Right forelimb (tissue), 1 donor: ENCODE results near the gene WWOX.

Experiments
- DNase-seq: peaks from one replicate; pipeline ENCODE4 v3.0.0-alpha.2; 2018

Gene WWOX

DNA sequence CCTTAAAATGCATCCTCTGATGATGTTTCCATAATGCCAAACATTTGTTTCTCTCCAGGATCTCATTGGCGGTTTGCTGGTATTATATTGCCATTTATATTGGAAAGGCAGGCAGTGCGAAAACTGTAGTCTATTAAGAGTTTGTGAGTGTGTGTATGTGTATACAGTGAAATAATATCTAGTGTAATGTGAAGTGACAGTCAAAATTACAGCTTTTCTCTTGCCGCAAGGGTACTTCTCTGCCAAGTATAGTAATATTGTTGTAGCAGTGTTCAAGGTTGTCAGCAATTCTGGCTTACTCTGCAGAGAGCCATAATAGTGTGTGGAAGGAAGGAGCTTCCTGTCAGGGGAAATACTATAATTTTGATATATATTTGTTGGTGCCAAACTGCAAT lies 178.6 kb downstream of the WWOX start:
- no peak for DNase-seq

DNA sequence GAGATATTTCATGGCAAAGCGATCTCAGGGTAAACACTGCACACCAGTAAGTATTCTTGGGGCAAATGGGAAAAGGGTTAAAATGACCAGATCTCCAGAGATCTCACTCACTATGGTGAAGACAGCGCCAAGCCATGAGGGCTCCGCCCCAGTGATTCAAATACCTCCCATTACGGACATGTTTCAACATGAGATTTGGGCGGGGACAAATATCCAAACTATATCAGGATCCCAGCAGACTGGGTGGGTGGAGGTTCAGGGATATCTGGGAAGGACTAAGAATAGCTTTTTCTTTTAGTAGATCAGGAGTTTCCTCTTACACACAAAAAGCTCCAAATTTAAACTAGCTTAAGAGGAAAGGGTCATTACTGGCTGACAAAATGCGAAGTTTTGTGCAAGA lies 181.7 kb downstream of the WWOX start:
- no peak for DNase-seq

DNA sequence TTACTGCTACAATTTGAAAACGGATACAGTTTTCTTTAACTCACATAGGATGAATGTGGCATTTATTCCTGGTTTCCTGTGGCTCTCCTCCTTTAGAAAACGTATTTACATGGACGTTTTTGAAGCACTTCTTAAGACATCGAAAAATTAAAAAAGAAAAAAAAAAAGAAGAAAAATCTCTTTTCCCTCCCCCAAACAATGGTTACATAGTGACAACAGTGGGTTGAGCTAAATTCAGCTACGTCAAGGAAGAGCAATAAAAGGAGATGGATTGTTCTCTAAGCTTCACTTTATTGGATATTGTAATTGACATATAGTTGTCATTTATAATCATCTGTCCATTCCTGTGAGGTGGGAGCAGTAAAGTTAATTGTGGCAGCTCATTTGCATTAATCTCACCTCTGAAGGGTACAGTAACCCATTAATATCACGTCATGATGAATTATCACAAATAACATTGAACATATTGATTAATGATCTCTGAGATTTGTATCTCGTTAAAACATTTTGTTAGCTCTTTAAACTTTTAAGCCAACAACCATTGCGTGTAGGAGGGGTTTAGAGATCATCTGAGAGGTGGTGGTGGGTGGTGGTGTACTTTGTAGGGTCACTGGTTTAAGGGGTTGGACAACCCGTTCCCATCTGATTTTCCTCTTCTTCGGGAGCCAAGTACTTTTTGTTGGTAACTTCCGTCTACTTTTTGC lies 184.2 kb downstream of the WWOX start:
- no peak for DNase-seq

DNA sequence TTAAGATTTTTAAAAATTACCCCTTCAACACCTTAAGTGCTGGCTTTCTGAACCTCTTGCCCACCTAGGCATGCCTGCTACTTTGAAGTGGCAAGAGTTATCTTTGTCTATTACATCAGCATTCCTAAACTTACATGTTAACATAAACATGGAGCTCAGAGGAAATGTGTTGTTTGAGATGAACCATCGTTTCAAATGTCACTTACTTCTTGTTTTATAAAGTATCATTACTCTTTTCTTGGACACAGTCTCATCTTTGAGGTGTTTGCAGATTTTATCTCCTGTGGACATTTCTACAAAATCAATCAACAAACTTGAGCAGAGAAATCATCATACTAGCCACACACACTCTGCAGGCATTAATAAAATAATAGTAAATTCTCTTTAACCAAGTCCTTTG lies 184.9 kb downstream of the WWOX start:
- DNase-seq = no peak

DNA sequence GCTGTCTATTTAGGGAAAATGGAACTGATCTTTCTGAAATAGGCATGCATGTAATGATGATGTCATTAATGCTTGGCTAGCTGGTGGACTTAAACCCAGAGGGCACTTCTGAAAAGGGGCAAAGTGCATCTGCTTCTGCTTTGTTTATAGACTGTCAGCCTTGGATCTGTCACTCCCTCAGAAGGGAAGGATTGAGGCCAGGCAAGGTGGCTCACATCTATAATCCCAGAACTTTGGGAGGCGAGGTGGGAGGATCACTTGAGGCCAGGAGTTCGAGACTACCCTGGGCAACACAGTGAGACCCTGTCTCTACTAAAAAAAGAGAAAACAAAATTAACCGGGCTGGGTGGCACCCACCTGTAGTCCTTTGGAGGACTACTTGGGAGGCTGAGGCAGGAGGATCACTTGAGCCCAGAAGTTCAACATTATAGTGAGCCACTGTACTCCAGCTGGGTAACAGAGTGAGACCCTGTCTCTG lies 185.5 kb downstream of the WWOX start:
- DNase-seq = no peak

DNA sequence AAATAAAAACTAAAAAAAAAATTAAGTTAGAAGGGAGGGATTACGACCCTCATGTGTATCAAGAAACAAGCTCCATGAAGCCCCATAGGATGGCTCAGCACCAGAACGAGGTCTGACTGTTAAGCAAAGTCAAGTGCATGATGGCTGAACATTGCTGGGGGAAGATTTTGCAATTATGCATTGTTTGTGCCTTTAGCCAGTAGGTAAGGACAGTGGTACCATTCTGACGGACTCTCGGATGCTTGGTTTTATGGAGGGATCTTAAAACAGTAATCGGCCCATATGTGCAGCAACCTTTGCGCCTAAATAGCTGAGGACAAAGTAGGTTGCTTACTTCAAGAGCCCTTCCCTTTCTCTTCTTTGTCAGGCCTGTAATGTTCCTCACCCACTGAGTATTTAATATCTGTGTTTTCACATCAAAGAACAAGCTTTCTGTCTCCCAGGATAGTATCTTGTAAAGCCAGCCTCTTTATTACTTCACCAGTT lies 186.0 kb downstream of the WWOX start:
- no peak for DNase-seq

DNA sequence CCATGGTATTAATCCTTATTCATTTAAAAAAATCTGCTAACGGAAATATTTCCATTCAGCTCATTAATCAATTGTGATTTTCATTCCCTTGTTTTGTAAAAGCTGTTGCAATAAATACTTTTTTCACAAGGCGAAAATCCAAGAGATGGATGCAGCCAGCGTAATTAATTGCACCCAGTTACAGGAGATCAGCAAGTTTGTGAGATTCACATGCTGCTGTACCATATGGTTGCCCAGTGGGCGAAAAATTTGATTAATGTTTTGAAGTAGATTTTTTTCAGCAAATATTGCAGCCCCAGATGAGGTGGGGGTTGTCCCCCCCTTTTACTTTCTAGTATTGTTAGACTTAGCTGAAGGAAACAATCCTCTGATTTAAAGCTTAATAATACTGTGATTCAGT lies 186.6 kb downstream of the WWOX start:
- DNase-seq = no peak

DNA sequence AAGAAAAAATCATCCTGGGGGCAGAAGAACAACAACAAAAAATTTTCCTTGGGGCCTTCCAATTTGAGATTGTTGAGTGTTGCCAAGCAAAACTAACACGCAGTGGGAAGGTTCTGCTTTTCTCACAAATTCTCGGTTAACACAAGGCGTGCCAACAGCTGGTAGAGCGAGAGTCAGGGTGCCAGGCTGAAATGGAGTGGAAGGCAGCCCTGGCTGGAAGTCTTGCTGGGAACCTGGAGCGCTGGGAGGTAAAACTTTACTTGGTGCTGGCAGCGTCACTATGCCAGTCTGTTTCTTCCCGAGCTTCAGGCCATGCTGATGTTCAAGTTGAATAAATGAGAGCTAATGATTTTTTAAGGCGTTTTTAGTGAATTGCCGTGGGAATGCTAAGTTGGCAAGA lies 189.4 kb downstream of the WWOX start:
- DNase-seq = no peak

DNA sequence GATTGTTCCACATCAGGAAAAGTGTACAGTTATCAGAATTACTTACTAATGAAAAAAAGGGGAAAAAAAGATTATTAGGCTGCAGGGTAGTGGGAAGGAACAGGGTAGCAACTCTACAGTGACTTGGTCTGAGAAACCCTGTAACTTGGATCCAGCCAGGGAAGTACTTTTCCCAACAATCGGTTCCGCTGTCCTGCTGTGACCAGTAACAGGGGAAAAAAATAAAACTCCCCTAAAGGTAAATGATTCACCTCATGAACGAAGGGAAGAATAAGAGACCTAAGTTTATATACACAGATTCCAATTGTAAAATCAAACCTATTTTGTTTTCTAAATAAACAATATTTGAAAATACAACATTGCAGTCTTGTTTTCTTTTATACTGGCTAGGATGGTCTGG lies 189.9 kb downstream of the WWOX start:
- no peak for DNase-seq

DNA sequence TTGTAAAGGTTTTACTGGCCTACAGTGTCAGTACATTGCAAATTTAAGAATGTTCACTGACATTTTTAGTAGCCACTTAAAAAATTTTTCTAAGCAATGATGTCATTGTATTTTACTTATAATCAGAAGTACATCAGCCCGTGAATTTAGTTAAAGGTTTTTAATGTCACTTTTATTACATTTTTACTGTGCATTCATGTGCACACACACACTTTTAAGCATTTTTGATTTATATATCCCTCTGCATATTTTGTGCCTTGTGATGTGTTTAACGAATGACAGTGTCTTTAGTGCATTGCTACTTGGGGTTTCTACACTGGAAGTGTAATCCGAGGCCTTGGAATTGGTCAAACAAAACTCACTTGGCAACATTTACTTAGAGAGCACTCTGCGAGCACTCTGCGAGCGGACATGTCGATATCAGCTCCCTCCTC lies 190.4 kb downstream of the WWOX start:
- no peak for DNase-seq

DNA sequence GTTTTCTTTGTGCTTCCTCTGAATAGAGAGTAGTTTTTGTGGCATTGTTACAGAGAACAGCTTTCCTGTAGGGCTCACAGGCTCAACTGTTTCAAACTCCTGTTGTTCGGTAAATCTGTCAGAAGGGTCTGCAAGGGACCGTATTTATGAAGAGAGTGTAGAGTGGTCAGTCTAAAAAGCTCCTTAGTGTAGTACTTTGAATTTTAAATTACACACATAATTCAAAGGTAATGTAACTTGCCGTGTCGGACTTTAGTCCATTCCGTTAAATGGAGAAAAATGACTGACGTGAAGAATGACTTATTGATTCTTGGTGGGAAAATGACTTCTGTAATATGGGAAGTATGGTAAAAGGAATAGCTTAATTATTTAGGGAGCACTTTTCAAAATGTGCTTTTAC lies 190.9 kb downstream of the WWOX start:
- no peak for DNase-seq

DNA sequence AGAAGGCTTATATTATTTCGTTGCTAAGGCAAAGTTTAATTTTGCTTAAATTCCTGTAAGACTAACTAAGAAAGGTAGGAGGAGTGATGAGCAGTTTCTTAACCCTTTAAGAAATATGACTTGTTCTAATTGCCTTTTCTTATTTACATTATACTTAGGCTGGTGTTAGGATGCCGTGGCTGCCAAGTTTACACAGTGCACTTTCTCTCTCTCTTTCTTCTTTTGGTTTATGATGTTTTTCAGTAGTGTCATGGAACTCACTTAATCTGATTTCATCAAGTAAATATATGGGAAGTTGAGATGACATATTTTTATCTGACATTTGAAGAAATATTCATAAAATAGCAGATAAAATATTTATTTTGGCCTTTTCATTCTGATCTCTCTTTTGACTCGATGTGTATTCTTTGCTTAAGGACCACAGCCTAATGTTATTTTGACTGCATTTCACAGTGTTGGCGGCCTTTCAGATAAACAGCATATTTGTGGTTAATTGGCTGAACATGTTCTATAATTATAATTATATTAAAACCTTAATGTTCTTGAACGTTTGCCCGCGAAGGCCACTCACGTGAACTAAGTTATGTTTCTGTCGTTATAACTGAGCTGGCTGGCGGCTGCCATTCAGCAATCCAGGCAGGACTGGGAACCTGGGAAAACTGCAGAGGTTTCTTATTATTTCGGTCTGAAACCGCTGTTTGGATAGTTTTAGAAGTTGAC lies 191.6 kb downstream of the WWOX start:
- no peak for DNase-seq

DNA sequence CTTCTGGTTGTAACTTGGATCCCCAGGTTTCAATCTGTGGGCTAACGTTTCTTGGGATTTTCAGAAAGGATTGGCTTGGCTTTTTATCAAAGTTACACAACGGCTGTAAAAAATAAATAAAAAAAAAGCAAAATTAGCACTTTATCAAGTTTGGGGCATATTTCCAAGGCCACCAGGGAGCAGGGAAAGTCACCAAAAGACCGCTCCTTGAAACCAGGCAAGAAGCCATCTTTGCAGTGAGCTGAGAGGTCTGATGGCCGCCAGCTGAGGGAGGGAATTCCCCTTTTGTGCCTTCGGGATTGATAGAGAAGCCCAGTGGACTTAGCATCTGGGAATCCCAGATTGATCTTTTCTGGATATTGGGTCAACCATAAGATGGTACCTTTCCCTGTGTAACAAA lies 192.2 kb downstream of the WWOX start:
- DNase-seq = no peak

DNA sequence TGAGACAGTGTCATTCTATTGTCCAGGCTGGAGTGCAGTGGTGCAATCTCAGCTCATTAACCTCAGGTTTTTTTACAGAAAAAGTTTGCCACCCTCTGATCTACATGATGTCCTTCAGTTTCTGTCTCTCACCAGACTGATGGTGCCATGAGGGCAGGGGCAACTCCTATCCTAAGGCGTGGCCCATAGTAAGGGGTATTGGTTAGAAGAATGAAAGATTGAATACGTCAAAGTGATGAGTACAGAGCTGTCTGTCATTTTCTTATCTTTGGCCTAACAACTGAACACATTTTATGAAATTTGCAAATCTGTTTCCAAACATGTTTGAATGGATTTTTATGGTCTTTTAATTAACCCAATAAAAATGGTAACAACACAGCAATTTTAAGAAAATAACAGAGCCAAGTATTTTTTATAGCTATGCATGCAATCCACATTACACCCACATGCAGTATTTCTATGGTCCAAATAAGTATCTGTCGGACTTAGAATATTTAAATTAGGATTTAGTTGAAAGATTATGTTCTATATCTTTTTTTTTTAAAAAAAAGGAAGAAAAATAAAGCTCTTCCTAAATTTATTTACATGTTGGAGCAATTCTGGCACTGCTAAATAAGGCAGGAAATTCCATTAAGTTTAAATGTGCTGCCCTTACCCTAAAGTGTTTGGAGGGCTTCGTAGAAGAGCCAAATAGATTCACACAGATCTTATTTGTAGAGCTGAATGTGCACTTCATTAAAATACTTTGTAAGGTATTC lies 192.8 kb downstream of the WWOX start:
- no peak for DNase-seq

DNA sequence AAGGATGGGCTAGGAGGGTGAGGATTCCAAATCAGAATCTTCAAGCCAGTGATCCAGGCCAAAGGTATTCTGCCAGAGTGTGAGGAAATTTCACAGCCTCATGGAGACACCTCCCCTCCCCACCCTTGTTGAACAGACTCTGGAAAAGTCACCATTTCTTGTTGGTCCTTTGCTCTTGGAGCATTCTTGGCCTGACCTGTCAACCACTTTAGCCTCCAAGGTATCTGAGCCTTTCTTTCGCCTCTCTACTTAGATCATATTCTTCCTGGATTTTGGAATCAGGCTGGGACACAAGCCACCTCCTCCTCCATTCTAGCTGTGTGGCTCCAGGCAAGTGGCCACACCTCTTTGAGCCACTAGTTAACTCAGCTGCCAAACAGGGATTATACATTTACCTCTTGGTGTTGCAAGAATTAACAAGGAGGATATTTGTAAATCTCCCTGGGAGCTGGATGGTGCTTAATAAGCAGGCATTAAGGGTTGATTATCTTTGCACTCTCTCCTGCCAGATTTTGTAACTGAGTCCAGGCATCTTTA lies 193.5 kb downstream of the WWOX start:
- DNase-seq = no peak

DNA sequence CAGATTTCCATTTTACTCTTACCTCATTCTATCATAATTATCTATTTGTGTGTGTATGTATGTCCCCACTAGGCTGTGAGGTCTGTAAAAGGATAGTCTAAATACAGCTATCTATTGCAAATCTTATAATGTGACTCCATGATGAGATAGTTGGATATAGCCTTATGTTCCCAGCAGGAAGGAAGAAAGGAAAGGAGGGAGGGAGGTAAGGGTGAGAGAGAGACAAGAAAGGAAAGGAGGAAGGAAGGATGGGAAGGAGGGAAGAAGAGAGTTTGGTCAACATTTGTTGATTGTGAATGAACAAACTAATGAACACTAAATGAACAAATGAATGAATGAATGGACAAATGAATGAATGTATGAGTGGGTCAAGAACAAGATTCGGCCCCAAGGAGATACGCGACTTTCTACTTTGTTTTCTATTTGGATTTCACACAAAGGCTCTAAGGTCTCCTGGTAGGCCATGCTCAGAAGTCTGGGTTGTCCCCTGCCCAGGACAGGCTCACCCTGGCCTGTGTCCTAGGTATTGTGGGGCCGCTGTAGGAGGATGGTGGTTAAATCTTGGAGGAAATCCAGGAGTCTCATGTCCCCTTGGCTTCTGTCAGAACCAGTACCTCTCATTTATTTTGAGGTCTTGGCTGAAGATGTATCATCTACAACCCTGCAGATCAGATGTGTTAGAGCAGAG lies 195.2 kb downstream of the WWOX start:
- DNase-seq = no peak

DNA sequence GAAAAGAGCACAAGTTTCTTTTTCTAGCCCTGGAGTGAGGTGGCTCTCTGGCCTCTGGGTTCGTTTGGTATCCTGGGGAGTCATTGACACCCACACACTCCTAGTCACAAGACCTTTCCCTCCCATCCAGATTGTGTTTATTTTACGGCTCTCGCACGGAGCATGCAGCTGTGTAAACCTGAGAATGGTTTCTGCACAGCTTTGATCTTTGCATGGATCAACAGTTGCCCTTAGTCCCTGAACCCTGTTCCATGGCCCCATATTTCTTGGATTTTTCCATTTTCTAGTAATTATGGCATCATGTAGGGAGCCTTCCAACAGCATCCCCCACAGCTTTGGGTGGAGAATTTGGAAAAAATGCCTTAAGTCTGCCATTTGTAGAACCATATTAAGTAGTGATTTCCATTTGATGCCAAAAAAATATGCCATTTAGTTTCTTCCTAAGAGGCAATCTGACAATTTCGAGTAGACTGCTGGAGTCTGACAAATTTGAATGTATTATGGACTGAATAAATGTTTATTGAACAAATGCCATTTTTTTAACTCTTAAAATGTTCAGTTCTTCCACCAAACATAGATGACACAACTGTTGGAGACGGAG lies 197.7 kb downstream of the WWOX start:
- DNase-seq = no peak

DNA sequence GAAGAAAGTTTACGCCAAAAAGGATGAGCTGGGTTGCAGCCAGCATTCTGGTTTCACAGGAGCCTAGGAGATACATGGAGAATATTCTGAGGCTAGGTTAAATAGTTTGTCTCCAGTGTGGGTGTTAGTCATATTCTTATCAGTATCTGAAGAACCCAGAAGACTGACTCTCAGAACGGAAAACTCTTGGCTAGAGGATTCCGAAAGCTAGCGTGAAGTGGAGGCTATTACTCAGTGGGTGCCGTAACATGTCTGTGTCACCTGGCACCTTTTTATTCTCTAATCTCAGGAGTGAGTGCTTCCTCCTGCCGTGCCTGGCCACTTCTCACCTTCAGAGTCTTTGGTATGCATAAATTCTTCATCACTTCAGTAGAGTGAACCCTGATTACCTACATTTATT lies 199.5 kb downstream of the WWOX start:
- DNase-seq = no peak

DNA sequence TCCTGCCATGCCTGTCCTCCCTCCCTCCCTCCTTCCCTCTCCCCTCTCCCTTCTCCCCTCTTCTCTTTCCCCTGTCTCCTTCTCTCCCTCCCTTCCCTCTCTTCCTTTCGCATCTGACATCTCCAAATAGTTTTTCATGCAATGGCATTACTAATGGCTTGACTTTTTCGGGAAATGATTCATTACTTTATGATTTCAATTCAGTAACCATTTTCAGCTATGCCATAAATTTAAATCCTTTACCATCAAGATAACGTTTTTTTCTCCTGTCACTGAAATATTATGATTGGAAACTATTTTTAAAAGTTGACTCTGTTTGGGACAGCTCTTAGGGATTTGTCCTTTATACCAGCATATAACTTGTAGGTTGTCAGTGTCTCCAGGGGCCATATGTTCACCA lies 201.0 kb downstream of the WWOX start:
- DNase-seq = no peak

DNA sequence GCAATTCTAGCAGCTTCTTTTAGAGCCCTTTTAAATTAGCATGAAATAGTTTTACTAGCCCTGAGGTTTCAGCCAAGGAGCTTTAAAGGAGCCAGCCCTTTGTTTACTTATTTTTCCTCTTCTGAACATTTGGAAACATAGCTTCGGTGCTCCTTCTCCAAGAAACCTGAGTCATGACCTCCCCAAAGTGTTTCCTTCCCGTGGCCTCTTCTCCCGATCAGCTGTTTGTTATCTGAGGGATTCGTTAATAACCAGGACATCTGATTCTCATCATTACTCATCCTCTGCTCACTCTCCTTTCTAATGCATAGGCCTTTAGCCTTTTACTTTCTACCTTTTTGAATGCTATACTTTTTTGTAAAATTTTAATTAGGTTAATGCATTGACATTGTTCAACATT lies 204.5 kb downstream of the WWOX start:
- DNase-seq = no peak

DNA sequence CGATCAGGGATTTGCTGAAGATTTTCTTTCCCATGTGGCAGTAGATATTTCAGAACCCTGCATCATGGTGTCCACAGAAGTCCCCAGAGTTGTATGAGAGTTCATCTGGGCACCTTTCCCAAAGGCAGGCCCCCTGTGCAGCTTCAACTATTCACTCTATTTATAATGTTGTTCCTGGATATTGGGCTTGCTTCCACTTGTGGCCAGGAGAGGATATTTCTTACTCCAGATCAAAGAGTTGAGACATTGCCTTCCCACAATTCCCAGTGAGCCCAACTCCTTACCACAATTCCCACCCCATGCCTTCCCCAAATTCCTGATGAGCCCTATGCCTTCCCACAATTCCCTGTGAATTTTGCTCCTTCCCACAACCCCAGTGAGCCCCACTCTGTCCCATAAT lies 206.9 kb downstream of the WWOX start:
- no peak for DNase-seq

DNA sequence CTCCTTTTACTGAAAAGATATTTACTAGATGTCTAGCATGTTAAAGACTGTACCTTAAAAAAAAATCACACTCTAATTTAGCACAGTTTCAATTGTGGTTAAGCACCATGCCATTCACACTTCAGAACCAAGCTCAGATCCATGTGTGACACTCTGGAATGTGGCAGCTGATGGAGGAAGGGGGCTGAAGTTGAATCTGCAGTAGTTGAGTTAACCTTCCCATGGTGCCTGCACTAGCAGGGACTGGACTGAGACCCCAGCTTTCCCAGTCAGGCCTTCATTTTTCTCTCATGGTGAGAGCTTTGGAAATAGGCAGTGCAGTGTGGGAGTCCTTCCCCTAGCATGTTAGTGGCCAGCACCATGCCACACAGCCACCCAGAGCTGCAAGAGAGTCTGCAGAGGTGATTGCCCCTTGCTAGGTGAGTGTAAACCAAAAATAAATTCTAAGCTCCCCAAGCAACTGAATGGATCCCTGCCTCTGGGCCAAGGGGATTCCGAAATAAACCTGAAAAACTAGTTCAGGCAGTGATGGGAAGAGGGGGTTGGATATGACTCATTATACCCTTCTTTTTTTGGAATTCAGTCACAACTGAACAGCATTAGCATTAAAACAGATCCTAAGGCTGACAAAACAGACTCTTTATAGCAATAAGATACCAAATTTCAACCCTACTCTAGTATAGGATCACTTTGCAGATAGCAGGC lies 208.5 kb downstream of the WWOX start:
- DNase-seq = no peak
